NCI-H748 treated with DMSO at 0.1 percent for 48 hours (cell line): Measurements from ENCODE around the gene PBXIP1.

Source experiments
- DNase-seq: peaks from one replicate; lab custom pipeline; 2025; lab: John Stamatoyannopoulos, UW

Gene PBXIP1

GRCh38 chr1:154972517-154973343 is 16.8 kb upstream of the PBXIP1 start:
- DNase-seq = no peak

GRCh38 chr1:154972213-154972516 is 16.3 kb upstream of the PBXIP1 start:
- DNase-seq = no peak

- no peak for DNase-seq
Observed at GRCh38 chr1:154971341-154971998, 15.6 kb upstream of the PBXIP1 start.

- DNase-seq = no peak
Observed at GRCh38 chr1:154970631-154971340, 14.9 kb upstream of the PBXIP1 start, which contains the start of gene SHC1. TSS of gene SHC1 (minus strand) at chr1:154970747. CDS start at chr1:154970526, 221 bp downstream.

GRCh38 chr1:154969860-154970452 is 14.1 kb upstream of the PBXIP1 start:
- no peak for DNase-seq

GRCh38 chr1:154969246-154969645 is 13.3 kb upstream of the PBXIP1 start:
- no peak for DNase-seq

GRCh38 chr1:154968731-154969130 is 12.8 kb upstream of the PBXIP1 start:
- no peak for DNase-seq

- DNase-seq = no peak
Observed at GRCh38 chr1:154967331-154967950, 11.5 kb upstream of the PBXIP1 start.

- no peak for DNase-seq
Observed at GRCh38 chr1:154966111-154966510, 10.2 kb upstream of the PBXIP1 start.

- DNase-seq = no peak
Observed at GRCh38 chr1:154964359-154964758, 8.5 kb upstream of the PBXIP1 start.

GRCh38 chr1:154963643-154964042 is 7.7 kb upstream of the PBXIP1 start:
- no peak for DNase-seq

- DNase-seq = no peak
Observed at GRCh38 chr1:154962795-154963330, 7.0 kb upstream of the PBXIP1 start.

- DNase-seq = no peak
Observed at GRCh38 chr1:154962156-154962749, 6.4 kb upstream of the PBXIP1 start.

- DNase-seq = peak; percentile 50
Observed at GRCh38 chr1:154961207-154962155, 5.6 kb upstream of the PBXIP1 start, which contains the start of gene PYGO2. TSS of gene PYGO2 (minus strand) at chr1:154961782. CDS start at chr1:154961576, 206 bp downstream.

GRCh38 chr1:154960446-154961136 is 4.7 kb upstream of the PBXIP1 start:
- DNase-seq = no peak

GRCh38 chr1:154959426-154959780 is 3.5 kb upstream of the PBXIP1 start:
- DNase-seq = no peak

- no peak for DNase-seq
Observed at GRCh38 chr1:154958681-154959425, 3.0 kb upstream of the PBXIP1 start.

- DNase-seq = no peak
Observed at GRCh38 chr1:154958036-154958435, 2.1 kb upstream of the PBXIP1 start.
